Measurements from ENCODE around the gene KRT86.

GRCh38 chr12:52323001-52323400, 48.6 kb downstream of the KRT86 start:
- TF ChIP-seq, protein P1, sequence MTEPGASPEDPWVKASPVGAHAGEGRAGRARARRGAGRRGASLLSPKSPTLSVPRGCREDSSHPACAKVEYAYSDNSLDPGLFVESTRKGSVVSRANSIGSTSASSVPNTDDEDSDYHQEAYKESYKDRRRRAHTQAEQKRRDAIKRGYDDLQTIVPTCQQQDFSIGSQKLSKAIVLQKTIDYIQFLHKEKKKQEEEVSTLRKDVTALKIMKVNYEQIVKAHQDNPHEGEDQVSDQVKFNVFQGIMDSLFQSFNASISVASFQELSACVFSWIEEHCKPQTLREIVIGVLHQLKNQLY (CRISPR knock-in tag; IDR thresholded peaks at IDR 0.05): no peak
- TF ChIP-seq, protein P2, sequence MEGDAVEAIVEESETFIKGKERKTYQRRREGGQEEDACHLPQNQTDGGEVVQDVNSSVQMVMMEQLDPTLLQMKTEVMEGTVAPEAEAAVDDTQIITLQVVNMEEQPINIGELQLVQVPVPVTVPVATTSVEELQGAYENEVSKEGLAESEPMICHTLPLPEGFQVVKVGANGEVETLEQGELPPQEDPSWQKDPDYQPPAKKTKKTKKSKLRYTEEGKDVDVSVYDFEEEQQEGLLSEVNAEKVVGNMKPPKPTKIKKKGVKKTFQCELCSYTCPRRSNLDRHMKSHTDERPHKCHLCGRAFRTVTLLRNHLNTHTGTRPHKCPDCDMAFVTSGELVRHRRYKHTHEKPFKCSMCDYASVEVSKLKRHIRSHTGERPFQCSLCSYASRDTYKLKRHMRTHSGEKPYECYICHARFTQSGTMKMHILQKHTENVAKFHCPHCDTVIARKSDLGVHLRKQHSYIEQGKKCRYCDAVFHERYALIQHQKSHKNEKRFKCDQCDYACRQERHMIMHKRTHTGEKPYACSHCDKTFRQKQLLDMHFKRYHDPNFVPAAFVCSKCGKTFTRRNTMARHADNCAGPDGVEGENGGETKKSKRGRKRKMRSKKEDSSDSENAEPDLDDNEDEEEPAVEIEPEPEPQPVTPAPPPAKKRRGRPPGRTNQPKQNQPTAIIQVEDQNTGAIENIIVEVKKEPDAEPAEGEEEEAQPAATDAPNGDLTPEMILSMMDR (CRISPR knock-in tag; IDR thresholded peaks at IDR 0.05): no peak
- TF ChIP-seq U2AF1 (optimal IDR thresholded peaks at IDR 0.05; ENCODE audit: low read depth, low read length) (no peak), SP140L (CRISPR knock-in tag; IDR thresholded peaks at IDR 0.05; ENCODE audit: borderline replicate concordance) (no peak), GTF2F1 (IDR thresholded peaks at IDR 0.05; ENCODE audit: low read length) (no peak), RAD51 (IDR thresholded peaks at IDR 0.05; ENCODE audit: borderline replicate concordance) (no peak), RAD21 (CRISPR knock-in tag; IDR thresholded peaks at IDR 0.05) (no peak), CREM (IDR thresholded peaks at IDR 0.05) (no peak), CREM (CRISPR knock-in tag; IDR thresholded peaks at IDR 0.05) (no peak), PRDM4 (CRISPR knock-in tag; IDR thresholded peaks at IDR 0.05; ENCODE audit: borderline replicate concordance) (no peak), ZNF792 (CRISPR knock-in tag; IDR thresholded peaks at IDR 0.05) (no peak), ZNF232 (CRISPR knock-in tag; IDR thresholded peaks at IDR 0.05; ENCODE audit: borderline replicate concordance) (no peak), POLR2AphosphoS5 (IDR thresholded peaks at IDR 0.05; ENCODE audit: low read depth, low read length) (no peak)
- TF ChIP-seq, protein P3, sequence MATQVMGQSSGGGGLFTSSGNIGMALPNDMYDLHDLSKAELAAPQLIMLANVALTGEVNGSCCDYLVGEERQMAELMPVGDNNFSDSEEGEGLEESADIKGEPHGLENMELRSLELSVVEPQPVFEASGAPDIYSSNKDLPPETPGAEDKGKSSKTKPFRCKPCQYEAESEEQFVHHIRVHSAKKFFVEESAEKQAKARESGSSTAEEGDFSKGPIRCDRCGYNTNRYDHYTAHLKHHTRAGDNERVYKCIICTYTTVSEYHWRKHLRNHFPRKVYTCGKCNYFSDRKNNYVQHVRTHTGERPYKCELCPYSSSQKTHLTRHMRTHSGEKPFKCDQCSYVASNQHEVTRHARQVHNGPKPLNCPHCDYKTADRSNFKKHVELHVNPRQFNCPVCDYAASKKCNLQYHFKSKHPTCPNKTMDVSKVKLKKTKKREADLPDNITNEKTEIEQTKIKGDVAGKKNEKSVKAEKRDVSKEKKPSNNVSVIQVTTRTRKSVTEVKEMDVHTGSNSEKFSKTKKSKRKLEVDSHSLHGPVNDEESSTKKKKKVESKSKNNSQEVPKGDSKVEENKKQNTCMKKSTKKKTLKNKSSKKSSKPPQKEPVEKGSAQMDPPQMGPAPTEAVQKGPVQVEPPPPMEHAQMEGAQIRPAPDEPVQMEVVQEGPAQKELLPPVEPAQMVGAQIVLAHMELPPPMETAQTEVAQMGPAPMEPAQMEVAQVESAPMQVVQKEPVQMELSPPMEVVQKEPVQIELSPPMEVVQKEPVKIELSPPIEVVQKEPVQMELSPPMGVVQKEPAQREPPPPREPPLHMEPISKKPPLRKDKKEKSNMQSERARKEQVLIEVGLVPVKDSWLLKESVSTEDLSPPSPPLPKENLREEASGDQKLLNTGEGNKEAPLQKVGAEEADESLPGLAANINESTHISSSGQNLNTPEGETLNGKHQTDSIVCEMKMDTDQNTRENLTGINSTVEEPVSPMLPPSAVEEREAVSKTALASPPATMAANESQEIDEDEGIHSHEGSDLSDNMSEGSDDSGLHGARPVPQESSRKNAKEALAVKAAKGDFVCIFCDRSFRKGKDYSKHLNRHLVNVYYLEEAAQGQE (IDR thresholded peaks at IDR 0.05; ENCODE audit: borderline replicate concordance in 1 of 2, low read depth in 1 of 2, low read length in 2 of 2): no peak
- TF ChIP-seq, protein P4, sequence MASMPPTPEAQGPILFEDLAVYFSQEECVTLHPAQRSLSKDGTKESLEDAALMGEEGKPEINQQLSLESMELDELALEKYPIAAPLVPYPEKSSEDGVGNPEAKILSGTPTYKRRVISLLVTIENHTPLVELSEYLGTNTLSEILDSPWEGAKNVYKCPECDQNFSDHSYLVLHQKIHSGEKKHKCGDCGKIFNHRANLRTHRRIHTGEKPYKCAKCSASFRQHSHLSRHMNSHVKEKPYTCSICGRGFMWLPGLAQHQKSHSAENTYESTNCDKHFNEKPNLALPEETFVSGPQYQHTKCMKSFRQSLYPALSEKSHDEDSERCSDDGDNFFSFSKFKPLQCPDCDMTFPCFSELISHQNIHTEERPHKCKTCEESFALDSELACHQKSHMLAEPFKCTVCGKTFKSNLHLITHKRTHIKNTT (CRISPR knock-in tag; IDR thresholded peaks at IDR 0.05): no peak

Measured in HepG2 (cell line).